ENCODE results near the gene GYPA.
"Not testable (repeated sequence)": the region's sequence is repeated elsewhere in the genome, so short reads cannot be mapped to it uniquely, and the experiment has no call there.

The GYPA gene

DNA sequence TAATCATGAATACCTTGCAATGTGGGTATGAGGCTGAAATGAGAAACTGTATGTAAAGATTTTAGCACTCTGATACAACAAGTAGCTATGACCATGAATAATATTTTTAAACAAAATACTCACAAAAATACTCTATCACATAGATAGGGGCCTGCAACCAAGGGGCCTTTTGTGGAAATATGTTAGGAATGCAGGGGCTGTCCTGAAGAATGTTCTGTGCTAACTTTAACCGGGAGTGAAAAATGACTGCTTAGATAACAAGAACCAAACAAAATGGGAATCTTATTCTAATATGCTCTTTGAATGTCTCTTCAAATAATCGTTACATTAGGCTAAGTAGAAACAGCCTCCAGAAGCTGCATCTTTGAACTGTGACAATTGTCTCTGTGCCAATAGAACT is 37.9 kb upstream of the GYPA start:
- TF ChIP-seq CTCF (IDR thresholded peaks at IDR 0.05; ENCODE audit: low read depth, low read length) = no peak
- H3K4me3 ChIP-seq (ENCODE audit: low read depth, low read length) = no peak overlapping the region

DNA sequence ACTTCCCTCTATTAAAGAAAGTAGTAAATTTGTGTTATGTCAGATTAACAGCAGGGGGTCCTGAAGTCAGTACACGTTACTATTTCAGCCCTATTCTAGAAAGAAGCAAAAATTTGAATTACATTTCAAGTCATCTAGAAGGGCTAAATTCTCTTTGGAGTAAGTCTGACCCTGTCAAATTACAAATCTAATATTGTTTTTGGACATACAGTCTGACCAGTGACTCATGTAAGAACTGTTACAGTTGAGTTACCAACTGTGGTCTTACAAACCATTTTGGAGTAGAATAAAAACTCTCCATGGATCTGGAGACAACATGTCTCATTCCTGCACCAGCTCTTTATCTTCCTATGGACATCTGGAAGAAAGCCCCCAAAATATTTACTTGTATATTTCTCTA is 36.0 kb upstream of the GYPA start:
- H3K4me3 ChIP-seq (ENCODE audit: low read depth, low read length) = no peak overlapping the region
- TF ChIP-seq CTCF (IDR thresholded peaks at IDR 0.05; ENCODE audit: low read depth, low read length) = no peak

GRCh38 chr4:144174401-144175067 is 34.0 kb upstream of the GYPA start:
- TF ChIP-seq CTCF (IDR thresholded peaks at IDR 0.05; ENCODE audit: low read depth, low read length) = no peak

GRCh38 chr4:144171697-144172096 is 31.2 kb upstream of the GYPA start:
- no peak for TF ChIP-seq CTCF (IDR thresholded peaks at IDR 0.05; ENCODE audit: low read depth, low read length)
- H3K4me3 ChIP-seq (ENCODE audit: low read depth, low read length) = no peak overlapping the region

More at GRCh38 chr4:144174401-144175067, 34.0 kb upstream of the GYPA start:
- H3K4me3 ChIP-seq (ENCODE audit: low read depth, low read length) = no peak overlapping the region

DNA sequence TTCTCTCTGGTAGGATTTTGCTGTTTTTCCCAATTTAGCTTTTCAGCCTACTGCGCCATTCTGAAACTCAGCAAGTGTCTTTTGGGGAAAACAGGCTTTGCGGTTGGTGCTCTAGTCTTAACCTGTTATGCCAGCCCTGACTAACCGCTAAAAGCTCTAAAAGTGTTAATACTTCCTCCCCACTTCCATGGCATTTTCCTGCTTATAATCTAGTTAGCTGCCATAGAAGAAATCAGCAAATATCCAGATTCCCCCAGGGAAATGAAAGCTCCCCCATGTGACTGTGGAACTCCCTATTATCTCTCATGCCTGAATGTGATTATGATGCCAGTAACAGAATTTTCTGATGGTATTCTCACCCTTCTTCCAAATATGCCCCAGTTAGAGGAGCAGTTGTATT is 28.7 kb upstream of the GYPA start:
- no peak for TF ChIP-seq CTCF (IDR thresholded peaks at IDR 0.05; ENCODE audit: low read depth, low read length)
- no peak overlapping the region for H3K4me3 ChIP-seq (ENCODE audit: low read depth, low read length)

DNA sequence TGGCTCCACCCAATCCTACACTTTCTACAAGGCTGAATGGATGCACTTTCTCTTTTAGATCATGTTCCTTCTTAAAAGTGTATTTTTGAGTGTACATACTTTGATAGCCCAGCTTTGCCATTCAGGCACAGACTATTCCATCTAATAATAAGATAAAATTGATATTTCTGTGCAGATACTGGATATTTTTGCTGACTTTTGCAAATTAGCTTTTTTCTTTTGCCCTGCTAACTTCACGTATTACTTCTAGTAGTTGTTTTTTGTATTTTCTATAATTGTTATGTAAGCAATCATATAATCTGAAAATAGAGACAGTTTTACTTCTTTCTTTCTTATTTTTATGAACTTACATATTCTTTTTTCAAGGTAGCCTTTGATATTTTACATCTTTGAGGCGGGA is 13.5 kb upstream of the GYPA start:
- H3K4me3 ChIP-seq (ENCODE audit: low read depth, low read length) = no peak overlapping the region
- TF ChIP-seq CTCF (IDR thresholded peaks at IDR 0.05; ENCODE audit: low read depth, low read length) = no peak

DNA sequence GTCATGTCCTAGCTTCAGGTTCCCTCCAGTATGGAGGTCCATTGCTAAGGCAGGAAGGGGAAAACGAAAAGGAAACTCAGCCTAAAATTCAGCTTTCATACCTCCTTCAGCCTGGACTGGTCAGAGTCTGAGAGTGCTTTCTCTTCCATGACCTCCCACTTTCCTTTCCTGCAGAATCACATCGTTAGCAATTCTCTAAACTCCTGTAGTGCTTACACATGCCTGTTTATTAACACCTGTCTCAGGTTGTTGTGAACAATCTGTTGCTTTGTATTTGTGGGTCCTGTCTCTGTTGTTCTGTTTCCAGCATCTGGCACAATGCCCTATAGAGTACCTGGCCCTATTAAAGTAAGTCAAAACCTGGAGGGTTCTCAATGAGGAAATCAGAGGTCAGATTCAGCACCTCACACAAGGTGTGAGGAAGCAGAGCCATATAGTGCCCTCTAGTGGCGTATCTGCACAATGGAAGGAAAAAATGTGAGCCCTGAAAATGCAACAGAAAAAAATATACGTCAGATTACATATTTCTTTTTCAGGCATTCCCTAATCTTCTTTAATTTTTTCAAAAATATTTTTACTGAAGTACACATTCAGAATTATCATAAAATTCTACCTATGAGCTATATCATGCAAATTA is 2.3 kb upstream of the GYPA start:
- not testable (repeated sequence) for H3K4me3 ChIP-seq (ENCODE audit: low read depth, low read length)
- peak; percentile 9; the same call in 1 of the 2 replicates for TF ChIP-seq CTCF (IDR thresholded peaks at IDR 0.05; ENCODE audit: low read depth, low read length)
